OCI-LY1 (cell line): ENCODE results near the gene BBX.

Experiments used
- H2AFZ ChIP-seq: fragments of 200-600 bp; sonication (generic), shearing (Covaris generic); 2 replicates; pipeline ENCODE4 v1.6.0; 2014; ENCODE audit warnings: antibody characterized with exemption, mild to moderate bottlenecking, low read length
- H3F3A ChIP-seq: fragments of 200-600 bp; sonication (generic), shearing (Covaris generic); 2 replicates; pipeline ENCODE4 v1.6.0; 2014; ENCODE audit warnings: mild to moderate bottlenecking, antibody characterized with exemption, low read length, moderate library complexity; ENCODE audit not compliant: insufficient read depth
- H3K27ac ChIP-seq: fragments of 200-600 bp; sonication (generic); 2 replicates; pipeline ENCODE4 v1.5.1; 2014; ENCODE audit warnings: low read length, mixed run types, mild to moderate bottlenecking, low read depth; ENCODE audit not compliant: poor library complexity, severe bottlenecking
- H3K27me3 ChIP-seq: fragments of 200-600 bp; sonication (generic); 2 replicates; pipeline ENCODE4 v1.6.0; 2014; ENCODE audit warnings: antibody characterized with exemption, mild to moderate bottlenecking, low read length, moderate library complexity; ENCODE audit not compliant: insufficient read depth
- H3K36me3 ChIP-seq: fragments of 200-600 bp; sonication (generic); 2 replicates; pipeline ENCODE4 v1.6.1; 2014; ENCODE audit warnings: mild to moderate bottlenecking, antibody characterized with exemption, low read length, moderate library complexity, mixed read lengths; ENCODE audit not compliant: insufficient read depth
- H3K4me1 ChIP-seq: fragments of 200-600 bp; sonication (generic); 2 replicates; pipeline ENCODE4 v1.5.1; 2014; ENCODE audit warnings: mild to moderate bottlenecking, low read length, moderate library complexity; ENCODE audit not compliant: insufficient read depth, severe bottlenecking
- H3K4me2 ChIP-seq: fragments of 200-600 bp; sonication (generic), shearing (Covaris generic); 2 replicates; pipeline ENCODE4 v1.6.1; 2014; ENCODE audit warnings: low read length
- H3K4me3 ChIP-seq: fragments of 200-600 bp; sonication (generic); 2 replicates; pipeline ENCODE4 v1.5.1; 2014; ENCODE audit warnings: low read length, low read depth, mild to moderate bottlenecking, mixed read lengths; ENCODE audit not compliant: poor library complexity, severe bottlenecking
- H3K79me2 ChIP-seq: fragments of 200-600 bp; shearing (Covaris generic); 2 replicates; pipeline ENCODE4 v1.6.1; 2016; ENCODE audit warnings: mixed run types, low read length, mixed read lengths; ENCODE audit not compliant: insufficient read depth
- H3K9ac ChIP-seq: fragments of 200-600 bp; sonication (generic), shearing (Covaris generic); 2 replicates; pipeline ENCODE4 v1.6.1; 2014; ENCODE audit warnings: mild to moderate bottlenecking, low read length, mixed read lengths
- H3K9me2 ChIP-seq: fragments of 200-600 bp; sonication (generic), shearing (Covaris generic); 2 replicates; pipeline ENCODE4 v1.6.1; 2014; ENCODE audit warnings: low read depth, mild to moderate bottlenecking, low read length, mixed read lengths
- H3K9me3 ChIP-seq: fragments of 200-600 bp; shearing (Covaris generic); 2 replicates; pipeline ENCODE4 v1.6.1; 2014; ENCODE audit warnings: low read length, mixed read lengths
- H4K20me1 ChIP-seq: fragments of 200-600 bp; sonication (generic), shearing (Covaris generic); 2 replicates; pipeline ENCODE4 v1.6.0; 2016; ENCODE audit warnings: mild to moderate bottlenecking, low read length; ENCODE audit not compliant: insufficient read depth
- CTCF ChIP-seq: fragments of 200-600 bp; sonication (generic), shearing (Covaris generic); IDR thresholded peaks from 2 replicates; pipeline ENCODE4 v1.5.1; 2017; ENCODE audit warnings: mild to moderate bottlenecking, antibody characterized with exemption, low read length, moderate library complexity, mixed read lengths
- EZH2 ChIP-seq: fragments of 200-600 bp; sonication (generic), shearing (Covaris generic); IDR thresholded peaks from 2 replicates; pipeline ENCODE4 v1.8.0; 2017; ENCODE audit warnings: borderline replicate concordance, mixed run types, mild to moderate bottlenecking, antibody characterized with exemption, low read length, moderate library complexity, mixed read lengths

The BBX gene

GRCh38 chr3:107819656-107820055 lies 296.9 kb downstream of the BBX start:
- Histone ChIP-seq H3K27ac (no peak overlapping the region), H3K27me3 (no peaks in the 10 kb centered on the region), H2AFZ (no peak overlapping the region), H3K9ac (no peak overlapping the region), H3K4me1 (no peaks in the 10 kb centered on the region), H3K79me2 (no peaks in the 10 kb centered on the region), H3K4me2 (no peak overlapping the region), H3K4me3 (no peak overlapping the region), H3K9me3 (no peaks in the 10 kb centered on the region), H3K9me2 (no peaks in the 10 kb centered on the region), H3F3A (no peaks in the 10 kb centered on the region), H3K36me3 (no peaks in the 10 kb centered on the region), H4K20me1 (no peaks in the 10 kb centered on the region)
- no peak for TF ChIP-seq EZH2
- no peak for TF ChIP-seq CTCF

GRCh38 chr3:107822308-107822707 lies 299.5 kb downstream of the BBX start:
- Histone ChIP-seq H3K36me3 (no peaks in the 10 kb centered on the region), H3K9me3 (no peaks in the 10 kb centered on the region), H3K9ac (no peak overlapping the region), H3K4me1 (no peaks in the 10 kb centered on the region), H2AFZ (no peak overlapping the region), H3K27ac (no peak overlapping the region), H3K27me3 (no peaks in the 10 kb centered on the region), H3K9me2 (no peaks in the 10 kb centered on the region), H3K4me3 (no peak overlapping the region), H3F3A (no peaks in the 10 kb centered on the region), H3K4me2 (no peak overlapping the region), H4K20me1 (no peaks in the 10 kb centered on the region), H3K79me2 (no peaks in the 10 kb centered on the region)
- TF ChIP-seq EZH2 (no peak), CTCF (no peak)

GRCh38 chr3:107824822-107825371 lies 302.1 kb downstream of the BBX start:
- Histone ChIP-seq H3K27ac (no peak overlapping the region), H3K9ac (no peak overlapping the region), H2AFZ (no peak overlapping the region), H4K20me1 (no peaks in the 10 kb centered on the region), H3K79me2 (no peaks in the 10 kb centered on the region), H3F3A (no peaks in the 10 kb centered on the region), H3K9me3 (no peaks in the 10 kb centered on the region), H3K27me3 (no peaks in the 10 kb centered on the region), H3K36me3 (no peaks in the 10 kb centered on the region), H3K4me1 (no peaks in the 10 kb centered on the region), H3K9me2 (no peaks in the 10 kb centered on the region), H3K4me2 (no peak overlapping the region), H3K4me3 (no peak overlapping the region)
- TF ChIP-seq EZH2 (no peak), CTCF (no peak)
